Right atrium auricular region (tissue), 2 donors: ENCODE measurements around the gene PODXL. TPM values are rescaled to one million over a fixed set of nuclear protein-coding genes. Genes with fewer than 3 reads are reported as not detected.

Source experiments
- DNase-seq: peaks from one replicate; pipeline ENCODE4 v3.0.0-alpha.2; 2019; ENCODE audit warnings: low spot score
- H3K27ac ChIP-seq, 2 donors: fragments of 200-600 bp; sonication (generic); 1 replicate in 1 of 2; 2 replicates in 1 of 2; pipeline ENCODE4 v1.5.1; 2016 to 2019
- H3K27me3 ChIP-seq, 2 donors: fragments of 200-600 bp; sonication (generic); one replicate each; pipeline versions ENCODE4 v1.5.1 to v1.6.0; 2017 to 2019
- H3K36me3 ChIP-seq: fragments of 200-600 bp; sonication (generic); one replicate; pipeline ENCODE4 v1.5.1; 2016
- H3K4me1 ChIP-seq, 2 donors: fragments of 200-600 bp; sonication (generic); one replicate each; pipeline versions ENCODE4 v1.5.1 to v1.6.0; 2017 to 2019
- H3K4me3 ChIP-seq, 2 donors: fragments of 200-600 bp; sonication (generic); 1 replicate in 1 of 2; 2 replicates in 1 of 2; pipeline ENCODE4 v1.5.1; 2017 to 2019; ENCODE audit warnings: mild to moderate bottlenecking in 1 of 2, moderate library complexity in 1 of 2
- H3K9me3 ChIP-seq, 2 donors: fragments of 200-600 bp; sonication (generic); one replicate each; pipeline ENCODE4 v1.5.1; 2019
- CTCF ChIP-seq, 2 donors: fragments of 200-600 bp; sonication (generic); IDR thresholded peaks; one replicate each; pipeline ENCODE4 v1.5.1; 2019; ENCODE audit warnings: antibody characterized with exemption in 2 of 2
- total RNA-seq, 2 donors: library from RNA; depleted of rRNA; stranded (reverse); fragments of >200 nt; gene quantifications; one replicate each; pipeline ENCODE4 v1.1.0, GENCODE V29; 2016

The PODXL gene
- total RNA-seq, 2 donors from 2014 or later: 47.6 to 144 TPM

GRCh38 chr7:131530137-131530536, 26.3 kb downstream of the PODXL start:
- H3K4me3 ChIP-seq: no peak overlapping the region
- H3K4me1 ChIP-seq: peaks cover 0 to 40% of the 10 kb centered on the region in 2 donors
- TF ChIP-seq CTCF (IDR thresholded peaks at IDR 0.05): no peak
- H3K27me3 ChIP-seq: no peaks in the 10 kb centered on the region
- H3K27ac ChIP-seq: peak overlapping the region in 1 of 2 donors; percentile 46
- DNase-seq: no peak
- no peaks in the 10 kb centered on the region for H3K36me3 ChIP-seq
- no peaks in the 10 kb centered on the region for H3K9me3 ChIP-seq

GRCh38 chr7:131529617-131530016, 26.8 kb downstream of the PODXL start:
- Histone ChIP-seq H3K4me3 (no peak overlapping the region), H3K36me3 (no peaks in the 10 kb centered on the region), H3K9me3 (no peaks in the 10 kb centered on the region), H3K27ac (peak overlapping the region; percentile 40 to 46), H3K27me3 (no peaks in the 10 kb centered on the region), H3K4me1 (peaks cover 0 to 35% of the 10 kb centered on the region in 2 donors)
- no peak for DNase-seq
- TF ChIP-seq CTCF (IDR thresholded peaks at IDR 0.05): no peak

- no peak for DNase-seq
- H3K4me1 ChIP-seq: peaks cover 0 to 31% of the 10 kb centered on the region in 2 donors
Observed at GRCh38 chr7:131529179-131529578, 27.2 kb downstream of the PODXL start.

GRCh38 chr7:131527456-131527855, 29.0 kb downstream of the PODXL start:
- H3K27me3 ChIP-seq: no peaks in the 10 kb centered on the region
- no peak for TF ChIP-seq CTCF (IDR thresholded peaks at IDR 0.05)
- H3K9me3 ChIP-seq: no peaks in the 10 kb centered on the region
- H3K36me3 ChIP-seq: no peaks in the 10 kb centered on the region
- no peak overlapping the region for H3K27ac ChIP-seq
- H3K4me3 ChIP-seq: no peak overlapping the region
- no peak for DNase-seq
- peaks cover 0 to 19% of the 10 kb centered on the region in 2 donors for H3K4me1 ChIP-seq

More at GRCh38 chr7:131529179-131529578, 27.2 kb downstream of the PODXL start:
- peak overlapping the region; percentile 40 to 46 for H3K27ac ChIP-seq
- H3K9me3 ChIP-seq: no peaks in the 10 kb centered on the region
- TF ChIP-seq CTCF (IDR thresholded peaks at IDR 0.05): no peak
- H3K4me3 ChIP-seq: no peak overlapping the region
- H3K27me3 ChIP-seq: no peaks in the 10 kb centered on the region
- H3K36me3 ChIP-seq: no peaks in the 10 kb centered on the region

GRCh38 chr7:131525820-131526219, 30.6 kb downstream of the PODXL start:
- no peak overlapping the region for H3K4me3 ChIP-seq
- DNase-seq: no peak
- no peaks in the 10 kb centered on the region for H3K9me3 ChIP-seq
- no peak for TF ChIP-seq CTCF (IDR thresholded peaks at IDR 0.05)
- H3K27ac ChIP-seq: no peak overlapping the region
- no peaks in the 10 kb centered on the region for H3K36me3 ChIP-seq
- H3K27me3 ChIP-seq: no peaks in the 10 kb centered on the region
- H3K4me1 ChIP-seq: peaks cover 0 to 31% of the 10 kb centered on the region in 2 donors

- Histone ChIP-seq H3K36me3 (no peaks in the 10 kb centered on the region), H3K4me1 (peaks cover 0 to 35% of the 10 kb centered on the region in 2 donors), H3K4me3 (no peak overlapping the region), H3K9me3 (no peaks in the 10 kb centered on the region), H3K27ac (no peak overlapping the region), H3K27me3 (no peaks in the 10 kb centered on the region)
- TF ChIP-seq CTCF (IDR thresholded peaks at IDR 0.05): no peak
- no peak for DNase-seq
Observed at GRCh38 chr7:131524703-131525102, 31.7 kb downstream of the PODXL start.
